ENCODE data around the gene DNAJC4. TPM values are rescaled to one million over a fixed set of nuclear protein-coding genes. Genes with fewer than 3 reads are reported as not detected.

Gene DNAJC4
- total RNA-seq, 1 experiment from 2014 or later: 57.1 TPM

GRCh38 chr11:64222651-64223000 is 7.7 kb upstream of the DNAJC4 start:
- Histone ChIP-seq H3K27ac (no peak overlapping the region), H3K4me2 (no peak overlapping the region), H3K4me3 (no peak overlapping the region), H3K4me1 (replicated peaks; ENCODE audit: insufficient read depth) (peaks cover 15% of the 10 kb centered on the region), H3K9me3 (ENCODE audit: insufficient read depth, low read depth) (no peaks in the 10 kb centered on the region), H4K20me1 (ENCODE audit: insufficient read depth) (peaks cover 3% of the 10 kb centered on the region), H2AFZ (no peak overlapping the region), H3K9me2 (ENCODE audit: insufficient read depth) (no peaks in the 10 kb centered on the region), H3K36me3 (ENCODE audit: low read depth) (no peaks in the 10 kb centered on the region), H3K79me2 (ENCODE audit: low read depth) (peaks cover 27% of the 10 kb centered on the region), H3F3A (ENCODE audit: insufficient read depth, low read depth) (peaks cover 19% of the 10 kb centered on the region), H3K27me3 (ENCODE audit: insufficient read depth, low read depth) (no peaks in the 10 kb centered on the region)
- CTCF ChIA-PET: interaction anchor here (0.6 kb wide), 1 partner anchor 277 kb away, joined by 6 read pairs; no protein-coding TSS in a partner anchor
- POLR2A ChIA-PET (ENCODE audit: unreplicated experiment): no interaction called here
- intact Hi-C loops (cut with micrococcal nuclease; ENCODE audit: unreplicated experiment): no loop called here
- no peak for DNase-seq
- TF ChIP-seq CTCF (conservative IDR thresholded peaks at IDR 0.05) (no peak), EZH2 (IDR thresholded peaks at IDR 0.05; ENCODE audit: low read depth) (no peak)
- no TSS peak for BruUV-seq (replicated peaks)

- TF ChIP-seq CTCF (conservative IDR thresholded peaks at IDR 0.05): no peak
- TF ChIP-seq EZH2 (IDR thresholded peaks at IDR 0.05; ENCODE audit: low read depth): no peak
- BruUV-seq (replicated peaks): no TSS peak
- Histone ChIP-seq H3K9me2 (ENCODE audit: insufficient read depth) (no peaks in the 10 kb centered on the region), H3K4me1 (replicated peaks; ENCODE audit: insufficient read depth) (peaks cover 20% of the 10 kb centered on the region), H3K27ac (no peak overlapping the region), H3K27me3 (ENCODE audit: insufficient read depth, low read depth) (no peaks in the 10 kb centered on the region), H3K79me2 (ENCODE audit: low read depth) (peaks cover 32% of the 10 kb centered on the region), H3F3A (ENCODE audit: insufficient read depth, low read depth) (peaks cover 19% of the 10 kb centered on the region), H2AFZ (no peak overlapping the region), H3K4me3 (no peak overlapping the region), H3K9me3 (ENCODE audit: insufficient read depth, low read depth) (no peaks in the 10 kb centered on the region), H3K4me2 (no peak overlapping the region), H4K20me1 (ENCODE audit: insufficient read depth) (peaks cover 3% of the 10 kb centered on the region), H3K36me3 (ENCODE audit: low read depth) (no peaks in the 10 kb centered on the region)
- ChIA-PET POLR2A (ENCODE audit: unreplicated experiment) (no interaction called here), CTCF (interaction anchor here (0.6 kb wide), 2 partner anchors 133 to 277 kb away, joined by 6 to 7 read pairs; no protein-coding TSS in a partner anchor)
- intact Hi-C loops (cut with micrococcal nuclease; ENCODE audit: unreplicated experiment): no loop called here
- no peak for DNase-seq
Observed at GRCh38 chr11:64223001-64223651, 7.2 kb upstream of the DNAJC4 start.

GRCh38 chr11:64224151-64224890 is 6.0 kb upstream of the DNAJC4 start:
- Histone ChIP-seq H2AFZ (no peak overlapping the region), H3K27me3 (ENCODE audit: insufficient read depth, low read depth) (no peaks in the 10 kb centered on the region), H3F3A (ENCODE audit: insufficient read depth, low read depth) (peaks cover 23% of the 10 kb centered on the region), H3K4me2 (no peak overlapping the region; the same call in 1 of the 2 replicates), H3K36me3 (ENCODE audit: low read depth) (no peaks in the 10 kb centered on the region), H3K9me2 (ENCODE audit: insufficient read depth) (no peaks in the 10 kb centered on the region), H3K27ac (no peak overlapping the region), H3K79me2 (ENCODE audit: low read depth) (peaks cover 34% of the 10 kb centered on the region), H3K4me3 (no peak overlapping the region), H3K9me3 (ENCODE audit: insufficient read depth, low read depth) (no peaks in the 10 kb centered on the region), H4K20me1 (ENCODE audit: insufficient read depth) (peaks cover 3% of the 10 kb centered on the region), H3K4me1 (replicated peaks; ENCODE audit: insufficient read depth) (peaks cover 22% of the 10 kb centered on the region)
- DNase-seq: peak in 1 of 2 experiments; percentile 34
- POLR2A ChIA-PET (ENCODE audit: unreplicated experiment): interaction anchor here (0.6 kb wide), 2 partner anchors 23 to 28 kb away, joined by 6 to 7 read pairs; no protein-coding TSS in a partner anchor
- no TSS peak for BruUV-seq (replicated peaks)
- TF ChIP-seq EZH2 (IDR thresholded peaks at IDR 0.05; ENCODE audit: low read depth) (no peak), CTCF (conservative IDR thresholded peaks at IDR 0.05) (no peak)
- intact Hi-C loops (cut with micrococcal nuclease; ENCODE audit: unreplicated experiment): no loop called here
- CTCF ChIA-PET: interaction anchor here (0.5 to 1.3 kb wide), 2 partner anchors 20 to 191 kb away, joined by 3 read pairs; no protein-coding TSS in a partner anchor

Data from PC-9 (cell line).